K562 treated with DMSO at 1 percent for 24 hours (cell line): ENCODE results near the gene LAMP5. TPM values are rescaled to one million over a fixed set of nuclear protein-coding genes. Genes with fewer than 3 reads are reported as not detected.

Source experiments
- total RNA-seq: library from RNA; unstranded; fragments of 300-600 nt; gene quantifications from 2 replicates; pipeline ENCODE4 v1.2.3, GENCODE V29; 2022; ENCODE audit warnings: low read depth; ENCODE audit not compliant: insufficient read depth

LAMP5 gene
- not detected in 2 replicates for total RNA-seq

GRCh38 chr20:9514461-9515213 lies at the start of gene LAMP5:
TSS of gene LAMP5 (plus strand) at chr20:9514590. CDS start at chr20:9514853, 263 bp downstream.

